Prostate gland (tissue), 2 donors: Measurements from ENCODE around the gene ELOVL1. TPM values are rescaled to one million over a fixed set of nuclear protein-coding genes. Genes with fewer than 3 reads are reported as not detected.

Experiments
- DNase-seq: peaks from one replicate; pipeline ENCODE4 v3.0.0-alpha.2; 2019; ENCODE audit warnings: low spot score
- H3K27ac ChIP-seq, 2 donors: fragments of 200-600 bp; sonication (generic); 2 replicates each; pipeline ENCODE4 v1.5.1; 2017 to 2019
- H3K27me3 ChIP-seq: fragments of 200-600 bp; sonication (generic); replicated peaks from 2 replicates; pipeline ENCODE4 v1.5.1; 2019; ENCODE audit not compliant: insufficient read depth
- H3K36me3 ChIP-seq, 2 donors: fragments of 200-600 bp; sonication (generic); 1 replicate in 1 of 2; 2 replicates in 1 of 2; pipeline versions ENCODE4 v1.5.1 to v1.8.1; 2017 to 2019
- H3K4me1 ChIP-seq: fragments of 200-600 bp; sonication (generic); replicated peaks from 2 replicates; pipeline ENCODE4 v1.5.1; 2019
- H3K4me3 ChIP-seq, 2 donors: fragments of 200-600 bp; sonication (generic); 2 replicates each; pipeline ENCODE4 v1.5.1; 2017 to 2019
- H3K9me3 ChIP-seq: fragments of 200-600 bp; sonication (generic); 2 replicates; pipeline ENCODE4 v1.5.1; 2017
- CTCF ChIP-seq, 4 experiments: fragments of 200-600 bp in 2 of 4; fragments of 450-650 bp in 2 of 4; sonication (generic) in 2 of 4; IDR thresholded peaks; 1 replicate in 3 of 4; 2 replicates in 1 of 4; pipeline ENCODE4 v1.5.1; 2016 to 2019; ENCODE audit warnings: antibody characterized with exemption in 4 of 4, mild to moderate bottlenecking in 2 of 4, moderate library complexity in 2 of 4
- POLR2A ChIP-seq: fragments of 450-650 bp; IDR thresholded peaks from one replicate; pipeline ENCODE4 v1.6.1; 2016; ENCODE audit warnings: antibody characterized with exemption, mild to moderate bottlenecking
- POLR2AphosphoS5 ChIP-seq: sonication (generic); formaldehyde crosslinking; IDR thresholded peaks from one replicate; pipeline ENCODE4 v1.6.1; 2017; ENCODE audit warnings: antibody characterized with exemption
- WGBS: methylation state at CpG from one replicate; pipeline ENCODE4 v1.1.5; 2018; 5-methylcytosine and 5-hydroxymethylcytosine counted together
- intact Hi-C: fragments of 100-400 bp; cut with DNase I; formaldehyde crosslinking; loops from one replicate; pipeline ENCODE4 v1.14.2; 2022
- total RNA-seq, 2 donors: library from RNA; depleted of rRNA; stranded (reverse); fragments of >200 nt; gene quantifications; one replicate each; pipeline ENCODE4 v1.1.0, GENCODE V29; 2016

ELOVL1 gene
- total RNA-seq, 2 donors from 2014 or later = 48.6 to 62.0 TPM

- 64% methylated on average over 2 of the region's 2 CpGs for WGBS
- H3K27ac ChIP-seq = no peak overlapping the region
- H3K36me3 ChIP-seq = no peaks in the 10 kb centered on the region
- H3K4me1 ChIP-seq = peaks cover 5% of the 10 kb centered on the region
- intact Hi-C loops = no loop called here
- no peak for DNase-seq
- H3K9me3 ChIP-seq = no peaks in the 10 kb centered on the region
- TF ChIP-seq POLR2A = no peak
- no peak for TF ChIP-seq CTCF (IDR thresholded peaks at IDR 0.05)
- TF ChIP-seq POLR2AphosphoS5 = no peak
- no peak overlapping the region for H3K4me3 ChIP-seq
- H3K27me3 ChIP-seq = no peaks in the 10 kb centered on the region
These were observed 13.3 kb downstream of the ELOVL1 start for GRCh38 chr1:43354471-43354870.

GRCh38 chr1:43352881-43353280 is 14.9 kb downstream of the ELOVL1 start:
- no peaks in the 10 kb centered on the region for H3K36me3 ChIP-seq
- DNase-seq = no peak
- H3K4me1 ChIP-seq = no peaks in the 10 kb centered on the region
- WGBS = 59% methylated on average over 3 of the region's 3 CpGs
- TF ChIP-seq CTCF (IDR thresholded peaks at IDR 0.05) (no peak), POLR2A (no peak), POLR2AphosphoS5 (no peak)
- intact Hi-C loops = no loop called here
- no peaks in the 10 kb centered on the region for H3K27me3 ChIP-seq
- H3K9me3 ChIP-seq = no peaks in the 10 kb centered on the region
- H3K4me3 ChIP-seq = no peak overlapping the region
- H3K27ac ChIP-seq = no peak overlapping the region

GRCh38 chr1:43352351-43352705 is 15.5 kb downstream of the ELOVL1 start:
- 90% methylated on average over 2 of the region's 2 CpGs for WGBS
- no peak for TF ChIP-seq POLR2AphosphoS5
- no peak for TF ChIP-seq CTCF (IDR thresholded peaks at IDR 0.05)
- TF ChIP-seq POLR2A = no peak
- Histone ChIP-seq H3K36me3 (no peaks in the 10 kb centered on the region), H3K9me3 (no peaks in the 10 kb centered on the region), H3K27ac (peak overlapping the region in 1 of 2 donors; percentile 97), H3K4me3 (no peak overlapping the region), H3K4me1 (no peaks in the 10 kb centered on the region), H3K27me3 (no peaks in the 10 kb centered on the region)
- intact Hi-C loops = no loop called here
- DNase-seq = no peak

- H3K27ac ChIP-seq = peak overlapping the region in 1 of 2 donors; percentile 97
- DNase-seq = no peak
- WGBS = 84% methylated on average over 10 of the region's 10 CpGs
- intact Hi-C loops = no loop called here
- no peaks in the 10 kb centered on the region for H3K36me3 ChIP-seq
- H3K4me3 ChIP-seq = no peak overlapping the region
- TF ChIP-seq POLR2AphosphoS5 (no peak), POLR2A (no peak), CTCF (IDR thresholded peaks at IDR 0.05) (no peak)
- H3K27me3 ChIP-seq = no peaks in the 10 kb centered on the region
- H3K9me3 ChIP-seq = no peaks in the 10 kb centered on the region
- H3K4me1 ChIP-seq = no peaks in the 10 kb centered on the region
These were observed 16.1 kb downstream of the ELOVL1 start for GRCh38 chr1:43351421-43352350.

GRCh38 chr1:43350976-43351375 is 16.8 kb downstream of the ELOVL1 start:
- H3K9me3 ChIP-seq = no peaks in the 10 kb centered on the region
- no peaks in the 10 kb centered on the region for H3K27me3 ChIP-seq
- no peaks in the 10 kb centered on the region for H3K4me1 ChIP-seq
- H3K36me3 ChIP-seq = no peaks in the 10 kb centered on the region
- H3K4me3 ChIP-seq = no peak overlapping the region
- H3K27ac ChIP-seq = peak overlapping the region in 1 of 2 donors; percentile 97
- no peak for DNase-seq
- intact Hi-C loops = no loop called here
- TF ChIP-seq POLR2AphosphoS5 (no peak), CTCF (IDR thresholded peaks at IDR 0.05) (no peak), POLR2A (no peak)
- 90% methylated on average over 1 of the region's 1 CpG for WGBS
